CD8-positive, alpha-beta memory T cell (primary cell): ENCODE results near the gene NELFCD. TPM values are rescaled to one million over a fixed set of nuclear protein-coding genes. Genes with fewer than 3 reads are reported as not detected.

Experiments used
- CTCF ChIA-PET: fragments of 350-600 bp; sonication (Branson Sonifier 250); formaldehyde crosslinking; loops from one replicate; lab custom pipeline; 2021; ENCODE audit warnings: antibody characterized with exemption; lab: Charles Lee
- POLR2A ChIA-PET: fragments of 350-600 bp; sonication (Branson Sonifier 250); formaldehyde crosslinking; loops from one replicate; lab custom pipeline; 2021; ENCODE audit warnings: antibody characterized with exemption; lab: Charles Lee
- DNase-seq, 5 donors: peaks; one replicate each; pipeline versions ENCODE4 v3.0.0 to v3.0.0-alpha.2; 2020 to 2022; ENCODE audit warnings: mixed read lengths in 1 of 5
- H3K27ac ChIP-seq: one replicate; pipeline ENCODE4 v1.7.0; 2013; ENCODE audit warnings: low read depth, mild to moderate bottlenecking, low read length, moderate library complexity
- H3K27me3 ChIP-seq: 2 replicates; pipeline ENCODE4 v1.7.0; 2013; ENCODE audit warnings: low read length, mild to moderate bottlenecking; ENCODE audit not compliant: insufficient read depth, poor library complexity, severe bottlenecking
- H3K36me3 ChIP-seq: 2 replicates; pipeline ENCODE4 v1.7.0; 2013; ENCODE audit warnings: mild to moderate bottlenecking, low read length, moderate library complexity; ENCODE audit not compliant: insufficient read depth
- H3K4me1 ChIP-seq: 2 replicates; pipeline ENCODE4 v1.7.0; 2013; ENCODE audit warnings: mild to moderate bottlenecking, low read length, moderate library complexity; ENCODE audit not compliant: insufficient read depth
- H3K4me3 ChIP-seq: 2 replicates; pipeline ENCODE4 v1.7.0; 2013; ENCODE audit warnings: mild to moderate bottlenecking, low read length
- H3K9me3 ChIP-seq: 2 replicates; pipeline ENCODE4 v1.7.0; 2013; ENCODE audit warnings: mild to moderate bottlenecking, low read length
- H3K27ac Mint-ChIP-seq, 8 donors: one replicate each; pipeline ENCODE4 v1.8.0; 2020 to 2021; ENCODE audit warnings: mixed read lengths in 8 of 8, mild to moderate bottlenecking in 6 of 8, inconsistent platforms in 3 of 8, moderate library complexity in 3 of 8
- H3K27me3 Mint-ChIP-seq, 2 donors: one replicate each; pipeline ENCODE4 v1.8.0; 2020 to 2021; ENCODE audit warnings: mixed read lengths in 2 of 2, mild to moderate bottlenecking in 1 of 2, moderate library complexity in 1 of 2
- H3K36me3 Mint-ChIP-seq, 3 donors: one replicate each; pipeline ENCODE4 v1.8.0; 2020 to 2021; ENCODE audit warnings: mixed read lengths in 3 of 3, inconsistent platforms in 1 of 3, mild to moderate bottlenecking in 1 of 3
- H3K4me1 Mint-ChIP-seq, 3 donors: one replicate each; pipeline ENCODE4 v1.8.0; 2020 to 2021; ENCODE audit warnings: mixed read lengths in 3 of 3, inconsistent platforms in 1 of 3, mild to moderate bottlenecking in 1 of 3
- H3K4me3 Mint-ChIP-seq, 7 donors: one replicate each; pipeline ENCODE4 v1.8.0; 2020 to 2021; ENCODE audit warnings: mixed read lengths in 7 of 7, mild to moderate bottlenecking in 6 of 7, moderate library complexity in 4 of 7, inconsistent platforms in 2 of 7
- H3K9me3 Mint-ChIP-seq, 5 donors: one replicate each; pipeline ENCODE4 v1.8.0; 2020 to 2022; ENCODE audit warnings: mixed read lengths in 5 of 5, mild to moderate bottlenecking in 3 of 5, moderate library complexity in 2 of 5, inconsistent platforms in 1 of 5
- polyA plus RNA-seq: library from polyadenylated mRNA; unstranded; fragments of 300-500 nt; fragmentation: Illumina TruSeq; gene quantifications from one replicate; pipeline ENCODE4 v1.2.3, GENCODE V29; 2021
- total RNA-seq, 2 experiments: library from RNA; stranded (reverse); gene quantifications; one replicate each; pipeline ENCODE4 v1.2.3, GENCODE V29; 2021

NELFCD gene, protein sequence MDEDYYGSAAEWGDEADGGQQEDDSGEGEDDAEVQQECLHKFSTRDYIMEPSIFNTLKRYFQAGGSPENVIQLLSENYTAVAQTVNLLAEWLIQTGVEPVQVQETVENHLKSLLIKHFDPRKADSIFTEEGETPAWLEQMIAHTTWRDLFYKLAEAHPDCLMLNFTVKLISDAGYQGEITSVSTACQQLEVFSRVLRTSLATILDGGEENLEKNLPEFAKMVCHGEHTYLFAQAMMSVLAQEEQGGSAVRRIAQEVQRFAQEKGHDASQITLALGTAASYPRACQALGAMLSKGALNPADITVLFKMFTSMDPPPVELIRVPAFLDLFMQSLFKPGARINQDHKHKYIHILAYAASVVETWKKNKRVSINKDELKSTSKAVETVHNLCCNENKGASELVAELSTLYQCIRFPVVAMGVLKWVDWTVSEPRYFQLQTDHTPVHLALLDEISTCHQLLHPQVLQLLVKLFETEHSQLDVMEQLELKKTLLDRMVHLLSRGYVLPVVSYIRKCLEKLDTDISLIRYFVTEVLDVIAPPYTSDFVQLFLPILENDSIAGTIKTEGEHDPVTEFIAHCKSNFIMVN
- total RNA-seq (100 to 1,000 TPM; 101 to 108 TPM), polyA plus RNA-seq (78.1 TPM)

DNA sequence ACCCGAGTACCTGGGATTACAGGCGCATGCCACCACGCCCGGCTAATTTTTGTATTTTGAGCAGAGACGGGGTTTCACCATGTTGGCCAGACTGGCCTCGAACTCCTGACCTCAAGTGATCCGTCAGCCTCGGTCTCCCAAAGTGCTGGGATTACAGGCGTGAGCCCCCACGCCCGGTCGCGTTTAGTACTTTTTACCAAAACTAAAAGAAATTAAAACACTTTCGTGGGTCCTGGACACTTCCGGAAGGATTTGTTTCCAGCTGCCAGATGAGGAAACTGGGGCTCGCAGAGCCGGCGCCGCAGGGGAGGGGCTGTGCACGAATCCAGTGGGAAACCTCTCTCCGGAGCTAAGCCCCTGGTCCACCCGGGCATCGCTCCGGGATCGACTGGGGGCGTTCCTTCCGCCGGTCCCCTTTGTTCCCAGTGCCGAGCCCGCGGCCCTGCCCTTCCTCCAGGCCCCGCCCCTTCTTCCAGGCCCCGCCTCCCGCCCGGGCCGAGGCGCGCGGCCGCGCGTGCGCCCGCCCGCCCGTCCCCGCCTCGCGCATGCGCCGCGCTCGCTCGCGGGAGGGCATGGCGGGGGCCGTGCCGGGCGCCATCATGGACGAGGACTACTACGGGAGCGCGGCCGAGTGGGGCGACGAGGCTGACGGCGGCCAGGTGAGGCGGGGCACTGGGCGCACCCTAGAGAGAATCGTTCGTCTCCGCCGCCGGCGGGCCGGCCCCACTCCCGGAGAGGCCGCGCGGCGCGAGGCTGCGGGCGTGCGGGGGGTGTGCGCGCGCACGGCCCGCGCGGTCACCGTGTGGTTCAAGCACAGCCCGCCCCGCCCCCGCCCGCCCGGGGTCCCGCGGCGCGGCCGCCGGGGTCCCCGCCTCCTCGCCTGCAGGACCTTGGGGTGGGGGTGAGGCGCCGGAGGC lies at the start of gene NELFCD:
Gene NELFCD (plus strand): TSS at position 546 of the 917 bp plus-strand sequence. CDS start 54 bp downstream, at position 600.
- peak within 1 kb of the TSS; percentile 85 to 97 (median 95) for H3K4me3 Mint-ChIP-seq
- ChIA-PET CTCF (interaction anchor here (0.6 to 1.4 kb wide), 4 partner anchors 84 to 201 kb away, joined by 3 read pairs; no protein-coding TSS in a partner anchor), POLR2A (interaction anchor here (0.6 to 3.0 kb wide), 7 partner anchors 52 to 330 kb away, joined by 4 to 14 read pairs (median 8); partner anchors contain the start of genes ATP5F1E and STX16)
- peaks cover 0 to 12% (median 8%) of the 10 kb centered on the region in 3 donors for H3K36me3 Mint-ChIP-seq
- peaks cover 34 to 40% (median 38%) of the 10 kb centered on the region in 3 donors for H3K4me1 Mint-ChIP-seq
- peak within 1 kb of the TSS; percentile 87 to 95 (median 92) for H3K27ac Mint-ChIP-seq
- H3K36me3 ChIP-seq, result no peaks in the 10 kb centered on the region
- H3K27ac ChIP-seq, result peak within 1 kb of the TSS; percentile 70
- H3K9me3 ChIP-seq, result no peaks in the 10 kb centered on the region
- peaks cover 0 to 10% of the 10 kb centered on the region in 2 donors for H3K27me3 Mint-ChIP-seq
- H3K4me1 ChIP-seq, result peaks cover 30% of the 10 kb centered on the region
- DNase-seq, result peak; percentile 85 to 90 (median 87)
- peaks cover 0 to 9% (median 9%) of the 10 kb centered on the region in 5 donors for H3K9me3 Mint-ChIP-seq
- peak within 1 kb of the TSS; percentile 83 for H3K4me3 ChIP-seq
- no peaks in the 10 kb centered on the region for H3K27me3 ChIP-seq

DNA sequence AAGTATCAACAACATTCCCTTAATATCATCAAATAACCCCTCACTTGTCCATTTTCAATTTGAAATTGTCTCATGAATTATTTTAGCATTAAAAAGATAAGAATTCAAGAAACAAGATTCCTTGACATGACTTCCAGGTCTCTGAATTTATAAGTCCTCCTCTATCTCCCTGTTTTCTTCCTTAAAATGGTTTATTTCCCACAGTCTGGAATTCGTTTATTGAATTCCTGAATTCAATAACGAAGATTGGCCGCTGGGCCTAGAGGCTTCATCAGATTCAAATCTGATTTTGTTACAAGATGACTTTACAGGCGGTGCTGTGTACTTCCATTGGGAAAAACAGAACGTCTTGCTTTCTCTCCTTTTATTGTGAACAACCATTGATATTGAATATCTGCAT lies 48.9 kb upstream of the NELFCD start:
- H3K4me3 Mint-ChIP-seq, result no peak overlapping the region
- H3K9me3 ChIP-seq, result no peaks in the 10 kb centered on the region
- no peak overlapping the region for H3K4me3 ChIP-seq
- H3K27me3 Mint-ChIP-seq, result peaks cover 17 to 50% of the 10 kb centered on the region in 2 donors
- H3K4me1 ChIP-seq, result no peaks in the 10 kb centered on the region
- H3K4me1 Mint-ChIP-seq, result no peaks in the 10 kb centered on the region
- CTCF ChIA-PET, result no interaction called here
- peaks cover 0 to 6% (median under 1%) of the 10 kb centered on the region in 3 donors for H3K36me3 Mint-ChIP-seq
- H3K27ac Mint-ChIP-seq, result no peak overlapping the region
- H3K36me3 ChIP-seq, result no peaks in the 10 kb centered on the region
- POLR2A ChIA-PET, result no interaction called here
- H3K27ac ChIP-seq, result no peak overlapping the region
- H3K27me3 ChIP-seq, result peaks cover 8% of the 10 kb centered on the region
- no peak for DNase-seq
- no peaks in the 10 kb centered on the region for H3K9me3 Mint-ChIP-seq

DNA sequence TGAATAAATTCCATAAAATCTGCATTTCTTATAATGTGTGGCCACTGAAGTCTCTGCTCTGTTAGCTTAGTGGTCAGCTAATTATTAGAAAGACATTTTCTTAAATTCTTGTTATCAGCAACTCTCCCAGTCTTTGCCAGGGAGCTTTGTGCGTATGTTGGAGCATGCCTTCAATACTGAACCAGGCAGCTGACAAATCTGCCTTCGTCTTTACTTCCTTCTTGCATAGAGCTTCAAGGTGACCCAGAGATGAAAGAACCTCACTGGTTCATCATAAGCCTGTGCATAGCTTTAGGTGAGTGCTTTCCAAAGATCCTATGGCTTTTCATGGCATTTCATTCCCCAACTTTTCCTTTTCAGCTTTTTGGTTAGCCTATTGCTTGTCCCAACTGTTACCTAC lies 43.0 kb upstream of the NELFCD start:
- H3K4me3 ChIP-seq, result no peak overlapping the region
- no peaks in the 10 kb centered on the region for H3K4me1 Mint-ChIP-seq
- ChIA-PET POLR2A (no interaction called here), CTCF (no interaction called here)
- no peak for DNase-seq
- H3K27ac ChIP-seq, result no peak overlapping the region
- H3K36me3 ChIP-seq, result no peaks in the 10 kb centered on the region
- no peak overlapping the region for H3K27ac Mint-ChIP-seq
- H3K9me3 Mint-ChIP-seq, result no peaks in the 10 kb centered on the region
- peaks cover 5% of the 10 kb centered on the region for H3K27me3 ChIP-seq
- H3K27me3 Mint-ChIP-seq, result peaks cover 11 to 43% of the 10 kb centered on the region in 2 donors
- H3K4me3 Mint-ChIP-seq, result no peak overlapping the region
- peaks cover 0 to 9% (median 0%) of the 10 kb centered on the region in 3 donors for H3K36me3 Mint-ChIP-seq
- H3K4me1 ChIP-seq, result no peaks in the 10 kb centered on the region
- H3K9me3 ChIP-seq, result no peaks in the 10 kb centered on the region

DNA sequence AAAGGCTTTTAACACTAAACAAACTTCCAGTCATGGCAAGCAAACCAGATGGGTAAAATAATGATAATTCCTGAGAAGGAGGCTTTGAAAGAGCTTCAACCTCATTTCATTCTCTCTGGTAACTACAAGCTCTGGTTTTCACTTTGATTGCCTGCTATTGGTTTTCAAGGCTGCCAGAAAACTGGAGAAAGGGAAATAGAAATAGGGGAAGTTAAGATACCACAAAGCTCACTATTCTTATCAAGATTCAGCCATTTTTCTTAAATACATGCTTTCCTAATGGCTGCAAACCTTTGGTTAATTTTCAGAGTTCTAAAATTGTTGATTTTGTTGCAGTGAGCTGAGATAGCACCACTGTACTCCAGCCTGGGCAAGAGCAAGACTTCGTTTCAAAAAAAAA lies 42.5 kb upstream of the NELFCD start:
- Mint-ChIP-seq H3K4me1 (no peaks in the 10 kb centered on the region), H3K9me3 (no peaks in the 10 kb centered on the region), H3K4me3 (no peak overlapping the region), H3K27ac (no peak overlapping the region), H3K36me3 (peaks cover 0 to 9% (median 0%) of the 10 kb centered on the region in 3 donors), H3K27me3 (peaks cover 11 to 42% of the 10 kb centered on the region in 2 donors)
- no peak for DNase-seq
- H3K4me1 ChIP-seq, result no peaks in the 10 kb centered on the region
- ChIA-PET POLR2A (no interaction called here), CTCF (interaction anchor here (0.9 to 1.4 kb wide), 2 partner anchors 69 to 430 kb away, joined by 3 to 4 read pairs; no protein-coding TSS in a partner anchor)
- peaks cover 5% of the 10 kb centered on the region for H3K27me3 ChIP-seq
- H3K4me3 ChIP-seq, result no peak overlapping the region
- H3K27ac ChIP-seq, result no peak overlapping the region
- no peaks in the 10 kb centered on the region for H3K9me3 ChIP-seq
- no peaks in the 10 kb centered on the region for H3K36me3 ChIP-seq

DNA sequence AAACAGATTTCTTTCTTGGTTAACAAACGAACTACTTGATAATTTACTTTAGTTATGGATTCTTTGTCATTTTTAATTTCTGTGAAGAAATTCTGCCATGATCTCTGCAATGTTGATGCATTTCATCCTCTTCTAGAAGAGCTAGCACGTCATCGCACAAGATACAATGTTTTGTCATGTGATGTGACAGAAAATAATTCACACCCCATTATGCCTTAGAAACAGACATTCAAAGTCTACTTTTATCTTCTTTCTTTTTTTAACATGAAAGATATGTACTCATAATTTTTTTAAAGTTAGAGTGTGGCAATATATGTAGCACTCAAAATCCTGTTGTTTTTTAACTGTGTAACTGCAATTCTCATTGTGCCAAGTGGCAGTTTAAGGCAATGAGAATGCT lies 39.6 kb upstream of the NELFCD start:
- Histone ChIP-seq H3K27me3 (peaks cover 8% of the 10 kb centered on the region), H3K36me3 (no peaks in the 10 kb centered on the region), H3K4me1 (no peaks in the 10 kb centered on the region), H3K4me3 (no peak overlapping the region), H3K27ac (no peak overlapping the region), H3K9me3 (no peaks in the 10 kb centered on the region)
- no peaks in the 10 kb centered on the region for H3K9me3 Mint-ChIP-seq
- peaks cover 6 to 23% of the 10 kb centered on the region in 2 donors for H3K27me3 Mint-ChIP-seq
- no peaks in the 10 kb centered on the region for H3K4me1 Mint-ChIP-seq
- DNase-seq, result no peak
- H3K27ac Mint-ChIP-seq, result no peak overlapping the region
- POLR2A ChIA-PET, result no interaction called here
- CTCF ChIA-PET, result no interaction called here
- peaks cover 0 to 4% (median 0%) of the 10 kb centered on the region in 3 donors for H3K36me3 Mint-ChIP-seq
- no peak overlapping the region for H3K4me3 Mint-ChIP-seq

DNA sequence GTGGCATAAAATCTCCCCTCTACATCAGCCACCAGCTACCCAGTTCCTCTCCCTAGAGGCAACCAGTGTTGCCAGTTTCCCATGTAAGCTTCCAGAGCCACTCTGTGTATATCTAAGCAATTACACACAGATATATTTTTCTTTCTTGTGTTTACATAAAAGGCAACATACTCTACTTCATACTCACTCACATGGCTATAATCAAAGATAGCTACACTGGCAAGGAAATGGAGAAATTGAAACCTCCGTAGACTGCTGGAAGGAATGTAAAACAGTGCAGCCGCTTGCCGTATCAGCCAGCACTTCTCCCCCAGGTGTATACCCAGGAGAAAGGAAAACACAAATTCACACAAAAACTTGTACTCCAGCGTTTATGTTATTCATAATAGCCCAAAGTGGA lies 38.5 kb upstream of the NELFCD start:
- Mint-ChIP-seq H3K36me3 (no peaks in the 10 kb centered on the region), H3K27ac (no peak overlapping the region), H3K4me3 (no peak overlapping the region), H3K9me3 (no peaks in the 10 kb centered on the region), H3K4me1 (no peaks in the 10 kb centered on the region), H3K27me3 (peaks cover 0 to 17% of the 10 kb centered on the region in 2 donors)
- H3K36me3 ChIP-seq, result no peaks in the 10 kb centered on the region
- H3K4me1 ChIP-seq, result no peaks in the 10 kb centered on the region
- no peak for DNase-seq
- H3K9me3 ChIP-seq, result no peaks in the 10 kb centered on the region
- ChIA-PET CTCF (no interaction called here), POLR2A (no interaction called here)
- H3K4me3 ChIP-seq, result no peak overlapping the region
- H3K27me3 ChIP-seq, result peaks cover 8% of the 10 kb centered on the region
- no peak overlapping the region for H3K27ac ChIP-seq

DNA sequence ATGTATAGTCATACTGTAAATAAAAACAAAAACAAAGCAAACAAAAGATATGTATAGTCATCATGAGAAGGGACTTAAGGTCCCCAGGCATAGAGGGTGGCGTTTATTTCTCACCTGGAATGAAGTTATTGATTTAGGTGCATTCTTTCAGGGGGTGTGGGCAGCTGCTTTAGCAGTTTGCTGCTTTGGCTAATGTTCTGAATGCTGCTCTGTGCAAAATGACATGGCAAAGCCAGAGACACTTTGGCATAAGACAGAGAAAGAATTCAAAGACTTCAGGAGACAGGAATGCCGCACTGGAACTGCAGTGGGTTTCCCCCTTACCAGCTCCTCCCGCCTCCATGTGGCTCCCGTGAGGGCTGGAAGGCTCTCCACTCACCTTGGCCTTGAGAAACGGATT lies 36.4 kb upstream of the NELFCD start:
- no peaks in the 10 kb centered on the region for H3K9me3 Mint-ChIP-seq
- Histone ChIP-seq H3K27me3 (peaks cover 3% of the 10 kb centered on the region), H3K4me3 (no peak overlapping the region), H3K36me3 (no peaks in the 10 kb centered on the region), H3K4me1 (no peaks in the 10 kb centered on the region), H3K9me3 (no peaks in the 10 kb centered on the region), H3K27ac (no peak overlapping the region)
- no peak overlapping the region for H3K4me3 Mint-ChIP-seq
- H3K4me1 Mint-ChIP-seq, result no peaks in the 10 kb centered on the region
- no peak for DNase-seq
- no peak overlapping the region for H3K27ac Mint-ChIP-seq
- no peaks in the 10 kb centered on the region for H3K36me3 Mint-ChIP-seq
- H3K27me3 Mint-ChIP-seq, result peaks cover 0 to 20% of the 10 kb centered on the region in 2 donors
- CTCF ChIA-PET, result no interaction called here
- POLR2A ChIA-PET, result no interaction called here
